LNCaP clone FGC (cell line): ENCODE measurements around the gene EEF1AKMT3.
"Not testable (repeated sequence)": the region's sequence is repeated elsewhere in the genome, so short reads cannot be mapped to it uniquely, and the experiment has no call there.

Experiments
- DNase-seq: peaks from one replicate; pipeline ENCODE4 v3.0.0-alpha.2; 2011; ENCODE audit warnings: low read depth
- H3K4me3 ChIP-seq: 2 replicates; pipeline ENCODE4 v1.5.1; 2011; ENCODE audit warnings: mild to moderate bottlenecking, low read depth, low read length, control low read depth
- CTCF ChIP-seq: IDR thresholded peaks from 2 replicates; pipeline ENCODE4 v1.5.1; 2012; ENCODE audit warnings: mild to moderate bottlenecking; ENCODE audit not compliant: control insufficient read depth, insufficient read depth; ENCODE audit errors: extremely low read depth

The EEF1AKMT3 gene

GRCh38 chr12:57767876-57768275, 4.5 kb upstream of the EEF1AKMT3 start:
- DNase-seq = no peak
- no peak for TF ChIP-seq CTCF
- H3K4me3 ChIP-seq = no peak overlapping the region

- no peak overlapping the region for H3K4me3 ChIP-seq
- no peak for DNase-seq
- no peak for TF ChIP-seq CTCF
Measured at GRCh38 chr12:57769594-57769993, 2.8 kb upstream of the EEF1AKMT3 start.

- no peak for TF ChIP-seq CTCF
- peak overlapping the region; percentile 97 for H3K4me3 ChIP-seq
- no peak for DNase-seq
Measured at GRCh38 chr12:57770734-57771133, 1.7 kb upstream of the EEF1AKMT3 start.

GRCh38 chr12:57771236-57771872, 1.1 kb upstream of the EEF1AKMT3 start:
- TF ChIP-seq CTCF = no peak

GRCh38 chr12:57771873-57772428, 463 bp upstream of the EEF1AKMT3 start, which contains the start of gene METTL1:
TSS of gene METTL1 (minus strand) at chr12:57772105. CDS start at chr12:57772083, 22 bp downstream.
- no peak for TF ChIP-seq CTCF
- peak; percentile 93 for DNase-seq

More at GRCh38 chr12:57771236-57771872, 1.1 kb upstream of the EEF1AKMT3 start:
- peak overlapping the region; percentile 97 for H3K4me3 ChIP-seq
- peak; percentile 84 for DNase-seq

GRCh38 chr12:57774634-57775033, 2.2 kb downstream of the EEF1AKMT3 start:
- H3K4me3 ChIP-seq, DNase-seq: not testable (repeated sequence)

More at GRCh38 chr12:57771873-57772428, 463 bp upstream of the EEF1AKMT3 start, which contains the start of gene METTL1:
- peak within 1 kb of the TSS; percentile 97 for H3K4me3 ChIP-seq

GRCh38 chr12:57775044-57775443, 2.6 kb downstream of the EEF1AKMT3 start:
- no peak overlapping the region for H3K4me3 ChIP-seq
- DNase-seq = no peak
- no peak for TF ChIP-seq CTCF
